GM10266 (cell line): ENCODE measurements around the gene INSC.

Source experiments
- DNase-seq: peaks from one replicate; pipeline ENCODE4 v3.0.0; 2012; ENCODE audit errors: extremely low spot score
- TF ChIP-seq, protein P1 (sequence below): IDR thresholded peaks from 2 replicates; pipeline ENCODE4 v1.5.1; 2012; ENCODE audit warnings: mild to moderate bottlenecking, low read depth; ENCODE audit not compliant: control insufficient read depth, insufficient read depth; ENCODE audit errors: missing control alignments

The INSC gene

DNA sequence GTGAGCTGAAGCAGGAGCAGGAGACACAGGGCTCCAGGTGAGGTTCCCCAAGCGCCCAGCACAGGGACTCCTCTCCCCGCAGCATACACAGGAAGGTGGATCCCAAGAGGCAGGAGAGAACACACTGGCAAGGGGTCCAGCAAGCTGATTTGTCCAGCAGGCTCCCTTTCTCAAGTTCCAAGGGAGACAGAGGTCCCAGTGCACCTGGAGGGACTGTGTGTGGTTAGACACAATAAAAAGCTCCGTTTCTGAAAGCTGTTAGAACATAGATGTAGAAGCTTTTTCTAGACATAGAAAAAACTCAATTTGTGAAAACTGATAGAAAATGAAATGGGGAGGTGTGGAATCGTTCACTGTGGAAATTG lies 39.6 kb upstream of the INSC start:
- DNase-seq: no peak
- TF ChIP-seq, protein P1, sequence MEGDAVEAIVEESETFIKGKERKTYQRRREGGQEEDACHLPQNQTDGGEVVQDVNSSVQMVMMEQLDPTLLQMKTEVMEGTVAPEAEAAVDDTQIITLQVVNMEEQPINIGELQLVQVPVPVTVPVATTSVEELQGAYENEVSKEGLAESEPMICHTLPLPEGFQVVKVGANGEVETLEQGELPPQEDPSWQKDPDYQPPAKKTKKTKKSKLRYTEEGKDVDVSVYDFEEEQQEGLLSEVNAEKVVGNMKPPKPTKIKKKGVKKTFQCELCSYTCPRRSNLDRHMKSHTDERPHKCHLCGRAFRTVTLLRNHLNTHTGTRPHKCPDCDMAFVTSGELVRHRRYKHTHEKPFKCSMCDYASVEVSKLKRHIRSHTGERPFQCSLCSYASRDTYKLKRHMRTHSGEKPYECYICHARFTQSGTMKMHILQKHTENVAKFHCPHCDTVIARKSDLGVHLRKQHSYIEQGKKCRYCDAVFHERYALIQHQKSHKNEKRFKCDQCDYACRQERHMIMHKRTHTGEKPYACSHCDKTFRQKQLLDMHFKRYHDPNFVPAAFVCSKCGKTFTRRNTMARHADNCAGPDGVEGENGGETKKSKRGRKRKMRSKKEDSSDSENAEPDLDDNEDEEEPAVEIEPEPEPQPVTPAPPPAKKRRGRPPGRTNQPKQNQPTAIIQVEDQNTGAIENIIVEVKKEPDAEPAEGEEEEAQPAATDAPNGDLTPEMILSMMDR: no peak

DNA sequence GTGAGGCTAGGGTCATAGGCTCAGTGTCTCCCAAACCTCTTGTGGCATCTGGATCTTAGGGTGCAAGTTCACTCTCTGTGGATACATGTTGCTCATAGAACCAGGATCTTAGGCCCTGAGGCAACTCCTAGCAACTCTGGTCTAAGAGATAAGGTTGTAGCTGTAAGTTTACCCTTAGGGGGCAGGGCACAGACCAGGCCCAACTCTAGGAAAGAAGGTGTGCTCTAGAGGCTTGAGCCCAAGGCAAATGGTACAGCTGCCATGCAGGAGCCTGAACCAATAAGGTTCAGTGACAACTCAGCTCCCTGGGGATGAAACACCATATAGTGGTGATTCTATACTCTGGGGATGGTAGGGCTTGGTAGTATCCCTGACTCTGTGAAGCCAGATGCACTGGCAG lies 23.5 kb upstream of the INSC start:
- DNase-seq: no peak
- TF ChIP-seq, protein P1: no peak

DNA sequence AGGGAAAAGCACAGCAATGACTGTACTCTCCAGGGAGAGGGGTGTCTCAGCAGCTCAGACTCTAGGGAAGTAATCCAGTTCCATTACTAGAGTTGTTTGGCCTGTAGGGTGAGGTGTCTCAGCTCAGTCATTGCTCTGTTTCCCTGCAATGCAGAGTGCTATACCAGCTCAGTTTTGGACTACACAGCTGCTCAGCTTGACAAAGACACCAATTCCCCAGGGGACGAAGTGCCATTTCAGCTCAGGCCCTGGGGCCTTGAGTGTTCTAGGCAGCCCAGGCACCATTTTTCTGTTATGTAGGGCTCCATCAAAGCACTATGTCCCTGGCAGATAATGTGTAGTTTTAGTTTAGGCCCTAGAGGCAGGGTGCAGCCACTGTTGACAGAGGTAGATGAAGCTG lies 23.1 kb upstream of the INSC start:
- TF ChIP-seq, protein P1: no peak
- DNase-seq: no peak

DNA sequence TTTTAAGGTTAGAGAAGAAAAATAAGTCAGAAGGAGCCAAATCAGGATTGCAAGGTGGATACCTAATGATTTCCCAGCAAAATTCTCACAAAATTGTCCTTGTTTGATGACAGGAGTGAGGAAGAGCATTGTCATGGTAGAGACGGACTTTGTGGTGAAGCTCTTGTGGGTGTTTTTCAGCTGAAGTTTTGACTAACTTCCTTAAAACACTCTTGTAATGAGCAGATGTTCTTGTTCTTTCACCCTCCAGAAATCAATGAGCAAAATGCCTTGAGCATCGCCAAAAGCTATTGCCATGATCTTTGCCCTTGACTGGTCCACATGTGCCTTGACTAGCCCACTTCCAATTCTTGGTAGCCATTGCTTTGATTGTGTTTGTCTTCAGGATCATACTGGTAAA lies 21.3 kb upstream of the INSC start:
- DNase-seq: no peak
- TF ChIP-seq, protein P1: no peak

DNA sequence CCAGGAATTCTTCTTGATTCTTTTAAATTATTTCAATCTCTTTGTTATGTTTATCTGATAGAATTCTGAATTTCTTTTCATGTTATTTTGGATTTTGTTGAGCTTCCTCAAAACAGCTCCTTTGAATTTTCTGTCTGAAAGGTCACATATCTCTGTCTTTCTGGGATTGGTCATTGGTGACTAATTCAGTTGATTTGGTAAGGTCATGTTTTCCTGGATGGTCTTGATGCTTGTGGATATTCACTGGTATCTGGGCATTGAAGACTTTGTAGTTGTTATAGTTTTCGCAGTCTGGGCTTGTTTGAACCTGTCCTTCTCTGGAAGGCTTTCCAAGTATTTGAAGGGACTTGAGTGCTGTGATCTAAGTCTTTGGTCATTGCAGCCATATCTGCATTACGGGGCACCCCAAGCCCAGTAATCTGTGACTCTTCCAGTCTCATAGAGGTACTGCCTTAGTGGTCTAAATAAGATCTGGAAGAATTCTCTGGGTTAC lies 18.9 kb upstream of the INSC start:
- no peak for DNase-seq
- TF ChIP-seq, protein P1: no peak

DNA sequence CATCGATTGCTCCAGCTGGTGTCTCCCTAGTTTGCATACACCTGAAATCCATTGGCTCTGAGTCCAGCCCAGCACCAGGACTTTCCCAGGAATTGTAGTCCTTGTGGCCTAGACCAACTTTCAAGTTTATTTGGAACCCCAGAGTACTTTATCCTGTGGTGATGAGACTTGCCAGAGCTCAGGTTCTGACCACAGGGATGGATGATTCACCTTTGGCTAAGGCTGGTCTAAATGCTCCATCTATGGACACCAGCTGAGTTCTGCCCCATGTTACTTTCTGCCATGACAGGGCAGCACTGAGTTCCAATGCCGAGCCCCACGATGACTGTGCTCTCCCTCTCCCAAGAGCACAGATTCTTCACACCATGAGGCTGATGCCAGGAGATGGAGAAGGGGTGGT lies 17.3 kb upstream of the INSC start:
- TF ChIP-seq, protein P1: no peak
- no peak for DNase-seq

DNA sequence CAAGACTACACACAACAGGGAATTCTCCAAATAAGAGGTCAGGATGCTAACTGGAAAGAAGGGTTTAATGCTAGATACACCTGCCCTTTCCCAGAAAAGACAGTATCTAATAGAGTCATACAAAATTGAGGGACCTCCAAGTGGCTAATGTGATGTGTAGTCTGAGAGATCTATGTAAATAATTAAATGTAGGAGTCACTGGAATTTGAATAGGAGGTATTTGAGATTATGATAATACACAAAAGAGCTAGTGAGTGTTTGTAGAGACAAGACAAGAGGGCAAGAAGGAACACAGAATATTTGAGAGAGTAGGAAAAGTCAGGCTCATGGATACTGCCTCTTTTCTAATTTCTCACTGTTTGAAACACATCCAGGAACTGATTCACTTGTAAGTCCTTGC lies 15.5 kb upstream of the INSC start:
- TF ChIP-seq, protein P1: no peak
- no peak for DNase-seq
